Upper lobe of left lung (tissue), 4 donors: Measurements from ENCODE around the gene KBTBD13.

Experiments used
- CTCF ChIP-seq, 6 experiments: fragments of 450-650 bp in 4 of 6; fragments of 200-600 bp in 2 of 6; sonication (generic) in 2 of 6; IDR thresholded peaks; one replicate each; pipeline ENCODE4 v1.5.1; 2016 to 2019; ENCODE audit warnings: antibody characterized with exemption in 6 of 6
- POLR2A ChIP-seq, 4 donors: fragments of 450-650 bp; IDR thresholded peaks; one replicate each; pipeline ENCODE4 v1.5.1; 2016 to 2017; ENCODE audit warnings: antibody characterized with exemption in 4 of 4, mild to moderate bottlenecking in 2 of 4
- POLR2AphosphoS5 ChIP-seq, 2 donors: sonication (generic); formaldehyde crosslinking; IDR thresholded peaks; one replicate each; pipeline ENCODE4 v1.5.1; 2017; ENCODE audit warnings: antibody characterized with exemption in 2 of 2

- peak in 1 of 2 donors; percentile 52 for TF ChIP-seq POLR2AphosphoS5 (IDR thresholded peaks at IDR 0.05)
- no peak for TF ChIP-seq POLR2A (IDR thresholded peaks at IDR 0.05)
- TF ChIP-seq CTCF (IDR thresholded peaks at IDR 0.05): no peak
These were observed 8.7 kb downstream of the KBTBD13 start for GRCh38 chr15:65085207-65085753.
